IPS-11a (cell line): Measurements from ENCODE around the gene ATG2B.
"Not testable (repeated sequence)": the region's sequence is repeated elsewhere in the genome, so short reads cannot be mapped to it uniquely, and the experiment has no call there.

Experiments
- H3K4me3 ChIP-seq: one replicate; pipeline ENCODE4 v1.5.1; 2013; ENCODE audit warnings: low read depth, low read length, control low read depth

The ATG2B gene

DNA sequence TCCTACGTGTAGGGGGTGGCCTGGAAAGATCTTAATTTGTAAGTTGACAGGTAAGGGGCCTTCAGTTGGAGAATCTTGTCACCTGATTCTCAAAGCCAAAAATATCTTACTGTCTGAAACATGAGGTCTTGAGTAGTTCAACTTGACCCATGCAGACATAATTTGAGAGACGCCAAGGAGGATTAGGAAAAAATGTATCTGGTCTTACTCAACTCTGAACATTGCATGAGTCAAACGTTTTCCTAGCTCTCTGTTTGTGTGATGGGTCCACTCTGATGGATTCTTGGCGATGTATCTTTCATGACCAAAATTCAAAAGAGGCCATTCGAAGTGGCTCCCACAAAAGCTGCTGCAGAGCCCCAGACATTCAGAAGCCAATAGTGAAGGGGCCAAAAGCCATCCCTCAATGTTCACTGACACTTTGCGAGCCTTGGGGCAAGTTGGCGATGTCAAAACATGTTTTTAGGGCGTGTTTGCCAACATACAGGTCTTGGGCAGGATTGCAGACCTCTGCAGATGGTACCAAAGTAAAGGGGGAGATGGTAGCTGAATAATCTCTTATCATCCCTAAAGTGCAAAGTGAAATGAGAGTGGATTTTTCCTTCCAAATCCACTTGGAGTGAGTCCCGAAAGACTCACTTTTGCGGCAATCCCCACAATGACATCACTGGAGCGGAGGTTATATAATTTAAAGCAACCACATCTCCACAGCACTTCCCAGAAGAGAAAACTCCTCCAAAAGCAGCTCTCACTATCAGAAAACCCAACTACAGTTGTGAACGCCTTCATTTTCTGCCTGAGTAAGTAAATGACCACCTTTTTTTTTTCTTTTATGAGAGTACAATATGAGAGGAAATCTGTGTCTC lies 107.4 kb downstream of the ATG2B start, which contains the start of gene BDKRB1:
Gene BDKRB1, plus strand, starts transcription at position 710 of the 866 bp plus-strand sequence. CDS start 7,473 bp downstream, outside the sequence.
- no peak within 1 kb of the TSS for H3K4me3 ChIP-seq

DNA sequence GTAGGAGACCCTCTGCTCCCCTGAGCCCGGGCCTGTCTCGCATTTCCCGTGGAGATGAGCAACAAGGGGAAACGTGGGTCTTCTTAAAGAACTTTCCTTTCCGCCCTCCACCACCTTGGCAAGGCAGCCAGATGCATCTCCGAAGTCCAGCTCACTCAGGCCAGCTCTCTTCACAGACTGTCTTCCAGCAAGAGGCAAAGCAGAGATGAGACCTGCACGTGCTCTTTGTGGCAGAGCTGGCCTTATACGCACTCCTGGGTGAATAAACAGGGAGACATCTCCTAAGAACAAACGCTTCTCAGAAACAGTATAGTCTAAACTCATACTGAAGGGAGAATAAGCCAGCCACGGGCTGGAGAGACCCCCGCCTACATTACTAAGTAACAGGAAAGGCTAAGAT lies 108.5 kb downstream of the ATG2B start:
- H3K4me3 ChIP-seq: no peak overlapping the region

DNA sequence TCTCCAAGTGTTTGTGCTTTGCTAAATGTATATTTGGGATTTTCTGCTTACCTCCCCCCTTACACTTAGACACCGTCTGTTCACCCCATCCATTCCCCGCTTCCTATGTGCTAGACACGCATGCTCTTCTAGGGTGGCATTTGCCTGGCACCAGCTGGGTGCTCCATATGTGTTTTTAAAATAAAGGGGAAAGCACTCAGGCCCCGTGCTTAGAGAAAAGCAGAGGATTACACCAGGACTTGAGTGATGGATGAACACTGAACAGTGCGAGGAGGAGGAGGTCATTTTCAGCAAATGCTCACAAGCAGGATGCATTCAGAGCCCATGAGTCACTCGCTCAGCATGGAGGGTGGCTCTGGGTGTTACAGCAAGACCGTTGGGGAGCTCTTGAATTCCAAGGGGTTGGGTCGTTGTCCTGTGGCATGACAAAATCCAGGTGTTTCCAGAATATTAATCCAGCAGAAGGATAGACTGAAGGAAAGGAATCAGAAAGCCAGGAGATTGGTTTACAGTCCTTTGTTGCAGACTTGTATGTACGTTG lies 110.1 kb downstream of the ATG2B start:
- no peak overlapping the region for H3K4me3 ChIP-seq

DNA sequence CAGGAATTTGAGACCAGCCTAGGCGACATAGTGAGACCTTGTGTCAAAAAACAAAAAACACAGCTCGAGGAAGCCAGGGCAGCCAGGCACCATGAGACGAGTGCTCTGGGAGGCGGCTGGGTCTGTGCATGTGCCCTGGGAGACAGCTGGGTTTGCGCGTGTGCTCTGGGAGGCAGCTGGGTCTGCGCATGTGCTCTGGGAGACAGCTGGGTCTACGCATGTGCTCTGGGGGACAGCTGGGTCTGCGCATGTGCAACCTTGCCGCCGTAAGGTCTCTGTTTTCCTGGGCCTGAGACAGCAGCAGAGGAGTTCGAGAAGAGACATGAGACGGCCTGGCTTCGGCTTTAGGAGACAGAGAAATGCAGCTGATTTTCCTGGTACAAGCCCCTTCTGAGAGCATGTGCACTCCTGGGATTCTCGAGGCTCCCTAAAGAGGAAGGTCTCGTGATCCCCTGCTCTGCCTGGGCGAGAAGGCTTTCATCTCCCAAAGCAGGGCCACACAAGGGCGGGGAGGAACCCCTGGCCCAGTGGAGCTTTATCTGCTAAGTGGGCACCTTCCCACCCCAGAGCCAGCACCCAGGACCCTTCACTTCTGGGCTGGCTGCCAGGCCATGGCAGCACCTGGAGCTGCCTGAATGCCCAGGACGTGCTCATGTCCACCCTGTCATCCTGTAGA lies 110.7 kb downstream of the ATG2B start:
- H3K4me3 ChIP-seq: no peak overlapping the region

DNA sequence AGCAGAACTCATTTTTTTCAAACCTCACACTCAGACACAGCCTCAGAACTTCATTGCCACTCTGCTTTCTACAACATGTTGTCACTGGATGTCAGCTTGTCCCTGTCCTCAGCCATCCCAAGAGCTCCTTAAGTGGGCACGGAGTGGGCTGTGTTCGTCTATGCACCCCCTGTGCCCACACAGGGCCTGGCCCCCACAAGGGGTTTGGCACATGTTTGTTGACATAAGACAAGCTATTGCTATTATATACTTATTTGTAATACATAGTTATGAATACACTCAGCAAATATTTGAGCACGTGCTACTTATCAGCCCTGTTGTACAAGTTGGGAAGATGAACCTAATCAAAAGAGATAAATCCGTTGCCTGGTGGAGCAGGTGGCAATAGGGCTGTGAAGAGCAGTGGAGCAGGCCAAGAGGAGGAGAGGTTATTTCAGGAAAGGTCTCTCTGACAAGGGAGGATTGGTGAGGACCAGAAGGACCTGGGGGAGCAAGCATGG lies 111.4 kb downstream of the ATG2B start:
- H3K4me3 ChIP-seq: no peak overlapping the region

DNA sequence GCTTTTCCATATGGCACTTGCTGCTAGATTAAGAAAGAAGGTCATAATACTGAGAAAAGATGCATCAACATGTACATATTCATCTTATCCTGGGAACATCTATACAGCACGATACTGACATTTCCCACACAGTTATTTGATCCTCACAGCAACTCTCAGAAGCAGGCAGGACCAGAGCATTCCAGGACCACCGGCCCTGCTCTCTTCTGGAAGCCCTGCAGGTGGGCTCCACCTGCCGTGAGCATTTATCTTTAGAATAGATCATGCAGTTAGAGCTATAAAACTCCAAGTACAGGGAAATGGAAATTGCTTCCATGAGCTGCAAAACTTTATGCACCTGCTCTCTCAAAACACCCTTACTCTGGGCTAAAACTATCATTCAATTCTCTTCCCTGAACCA lies 112.7 kb downstream of the ATG2B start:
- H3K4me3 ChIP-seq: no peak overlapping the region

DNA sequence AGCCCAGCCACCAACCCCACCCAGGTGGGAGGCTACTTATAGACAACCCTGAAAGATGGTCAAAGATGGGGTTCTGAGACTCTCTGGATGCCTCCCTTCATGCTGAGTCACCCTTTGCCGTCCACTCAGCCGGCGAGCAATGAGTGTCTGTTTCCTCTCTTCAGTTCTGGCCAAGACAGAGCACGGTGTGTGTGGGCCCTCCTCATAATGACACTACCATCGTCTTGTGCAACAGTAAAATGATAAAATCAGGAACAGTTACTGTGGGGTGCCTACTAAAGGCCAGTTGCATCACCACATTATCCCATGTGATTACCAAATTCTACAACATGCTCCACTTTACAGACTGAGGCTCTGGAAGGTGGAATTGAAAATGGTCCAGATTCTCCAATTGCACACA lies 114.1 kb downstream of the ATG2B start:
- H3K4me3 ChIP-seq: no peak overlapping the region

DNA sequence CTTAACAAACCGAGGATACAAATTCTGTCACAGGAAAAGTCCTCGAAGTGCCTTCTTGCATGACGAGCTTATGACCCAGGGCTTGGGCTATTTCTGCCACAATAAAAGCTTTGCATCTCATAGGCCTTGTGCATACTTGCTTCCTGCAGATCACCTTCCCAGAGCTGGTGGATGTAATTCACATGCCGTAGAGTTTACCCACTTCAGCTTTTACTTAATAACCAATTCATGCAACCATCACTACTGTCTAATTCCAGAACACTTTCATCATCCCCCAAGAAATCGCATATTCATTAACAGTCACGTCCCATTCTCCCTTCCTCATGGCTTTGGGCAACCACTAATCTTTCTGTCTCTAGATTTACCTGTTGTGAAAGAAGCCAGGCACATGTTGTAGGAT lies 116.1 kb downstream of the ATG2B start:
- no peak overlapping the region for H3K4me3 ChIP-seq

DNA sequence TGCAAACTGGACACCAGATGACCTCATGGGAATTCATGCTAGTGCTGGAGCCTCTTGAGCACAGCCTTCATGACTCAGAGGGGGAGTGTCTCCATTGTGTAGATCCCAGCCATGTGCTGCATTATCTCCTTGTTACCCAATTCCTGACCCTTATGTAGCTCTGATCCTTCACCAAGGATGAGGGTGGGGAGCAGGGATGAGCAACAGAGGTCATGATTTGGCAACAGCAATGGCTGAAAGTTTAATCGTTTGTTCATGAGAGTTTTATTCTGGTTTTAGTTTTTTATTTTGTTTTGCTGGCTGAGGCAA lies 116.6 kb downstream of the ATG2B start:
- H3K4me3 ChIP-seq: no peak overlapping the region

DNA sequence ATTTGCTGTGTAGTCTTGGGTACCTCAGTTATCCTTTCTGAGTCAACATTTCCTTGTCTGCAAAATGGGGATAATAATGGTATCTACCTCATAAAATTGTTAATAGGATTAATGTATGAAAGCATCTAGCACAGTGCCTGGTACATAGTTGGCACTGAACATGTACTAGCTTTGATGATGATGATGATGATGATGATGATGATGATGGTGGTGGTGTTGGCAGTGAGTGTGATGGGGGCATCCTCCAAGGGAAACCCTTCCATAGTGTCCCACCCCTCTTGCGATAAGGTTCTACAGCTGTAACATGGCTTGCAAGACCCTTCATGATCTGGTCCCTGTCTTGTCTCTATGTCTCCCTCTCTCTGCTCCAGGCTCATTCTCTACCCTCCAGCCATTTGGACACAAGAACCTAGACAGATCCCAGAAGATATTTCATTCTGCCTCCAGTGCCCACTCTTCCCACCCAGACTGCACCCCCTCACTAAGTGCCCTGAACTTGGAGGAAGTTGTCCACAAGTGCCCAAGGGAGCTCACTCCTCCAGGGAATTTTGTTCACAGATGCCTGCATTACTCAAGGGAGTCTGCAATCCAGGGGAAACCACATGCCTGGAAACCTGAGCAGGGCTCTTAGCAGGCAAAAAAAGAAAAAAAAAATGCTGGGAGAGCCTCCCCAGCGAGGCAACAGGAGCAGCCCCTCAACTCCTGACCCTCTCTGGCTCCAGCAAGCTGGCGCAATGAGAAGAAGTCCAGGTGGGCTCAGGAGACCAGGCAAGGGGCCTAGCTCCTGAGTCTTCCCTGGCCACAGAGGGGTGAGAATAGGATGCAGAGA lies 117.2 kb downstream of the ATG2B start:
- H3K4me3 ChIP-seq: no peak overlapping the region

DNA sequence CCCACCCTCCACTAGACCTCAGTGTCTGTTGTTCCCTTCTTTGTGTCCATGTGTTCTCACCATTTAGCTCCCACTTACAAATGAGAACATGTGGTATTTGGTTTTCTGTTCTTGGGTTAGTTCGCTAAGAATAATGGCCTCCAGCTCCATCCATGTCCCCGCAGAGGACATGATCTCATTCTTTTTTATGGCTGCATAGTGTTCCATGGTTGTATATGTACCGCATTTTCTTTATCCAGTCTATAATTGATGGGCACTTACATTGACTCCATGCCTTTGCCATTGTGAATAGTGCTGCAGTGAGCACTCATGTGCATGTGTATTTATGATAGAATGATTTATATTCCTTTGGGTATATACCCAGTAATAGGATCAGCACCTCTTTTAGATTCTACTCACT lies 118.1 kb downstream of the ATG2B start:
- not testable (repeated sequence) for H3K4me3 ChIP-seq

DNA sequence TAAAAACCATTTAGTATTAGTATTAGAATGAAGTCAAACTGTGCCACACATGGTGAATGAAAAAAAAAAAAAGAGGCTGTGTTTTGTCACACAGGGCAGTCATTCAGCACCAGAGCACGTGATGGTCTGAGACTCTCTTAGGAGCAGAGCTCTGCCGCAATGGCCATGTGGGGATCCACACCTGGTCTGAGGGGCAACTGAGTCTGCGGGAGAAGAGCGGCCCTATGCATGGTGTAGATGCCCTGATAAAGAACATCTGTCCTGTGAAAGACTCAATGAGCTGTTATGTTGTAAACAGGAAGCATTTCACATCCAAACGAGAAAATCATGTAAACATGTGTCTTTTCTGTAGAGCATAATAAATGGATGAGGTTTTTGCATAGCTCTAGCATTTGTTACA lies 119.4 kb downstream of the ATG2B start:
- H3K4me3 ChIP-seq: no peak overlapping the region

DNA sequence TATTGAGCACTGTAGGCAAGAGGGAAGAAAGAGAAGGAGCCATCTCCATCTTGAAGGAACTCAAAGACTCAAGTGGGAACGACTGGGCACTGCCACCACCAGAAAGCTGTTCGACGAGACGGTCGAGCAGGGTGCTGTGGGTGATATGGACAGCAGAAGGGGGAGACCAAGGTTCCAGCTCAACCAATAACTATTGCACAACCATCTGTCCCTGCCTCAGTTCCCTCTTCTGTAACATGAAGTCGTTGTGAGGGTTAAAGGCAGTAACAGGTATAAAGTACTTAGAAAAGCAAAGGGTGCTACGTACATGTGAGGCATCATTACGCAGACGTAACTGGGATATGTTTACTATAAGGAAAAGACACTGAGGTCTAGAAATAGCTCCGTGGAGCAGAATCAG lies 121.0 kb downstream of the ATG2B start:
- H3K4me3 ChIP-seq: no peak overlapping the region

DNA sequence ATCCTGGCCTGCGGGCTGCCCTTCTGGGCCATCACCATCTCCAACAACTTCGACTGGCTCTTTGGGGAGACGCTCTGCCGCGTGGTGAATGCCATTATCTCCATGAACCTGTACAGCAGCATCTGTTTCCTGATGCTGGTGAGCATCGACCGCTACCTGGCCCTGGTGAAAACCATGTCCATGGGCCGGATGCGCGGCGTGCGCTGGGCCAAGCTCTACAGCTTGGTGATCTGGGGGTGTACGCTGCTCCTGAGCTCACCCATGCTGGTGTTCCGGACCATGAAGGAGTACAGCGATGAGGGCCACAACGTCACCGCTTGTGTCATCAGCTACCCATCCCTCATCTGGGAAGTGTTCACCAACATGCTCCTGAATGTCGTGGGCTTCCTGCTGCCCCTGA lies 122.5 kb downstream of the ATG2B start:
- H3K4me3 ChIP-seq: no peak overlapping the region

DNA sequence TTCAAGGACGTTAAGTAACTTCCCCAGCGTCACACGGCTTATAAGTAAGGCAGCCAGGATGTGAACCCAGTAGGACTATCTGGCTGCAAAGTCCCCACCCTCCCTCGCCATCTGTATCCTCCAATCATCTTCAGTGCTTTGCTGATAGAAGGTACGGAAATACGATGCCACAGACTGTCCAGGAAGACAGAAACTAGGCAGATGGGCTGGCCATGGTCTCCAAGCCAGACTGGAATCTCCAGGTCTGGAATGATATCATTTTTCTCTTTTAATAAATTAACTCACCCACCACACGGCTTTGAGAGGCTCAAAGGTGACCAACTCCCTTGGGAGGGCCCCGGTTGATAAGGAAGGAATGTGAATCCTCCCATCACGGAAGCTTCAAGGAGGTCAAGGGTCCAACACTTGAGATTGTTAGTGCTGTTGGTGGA lies 123.4 kb downstream of the ATG2B start:
- H3K4me3 ChIP-seq: no peak overlapping the region

DNA sequence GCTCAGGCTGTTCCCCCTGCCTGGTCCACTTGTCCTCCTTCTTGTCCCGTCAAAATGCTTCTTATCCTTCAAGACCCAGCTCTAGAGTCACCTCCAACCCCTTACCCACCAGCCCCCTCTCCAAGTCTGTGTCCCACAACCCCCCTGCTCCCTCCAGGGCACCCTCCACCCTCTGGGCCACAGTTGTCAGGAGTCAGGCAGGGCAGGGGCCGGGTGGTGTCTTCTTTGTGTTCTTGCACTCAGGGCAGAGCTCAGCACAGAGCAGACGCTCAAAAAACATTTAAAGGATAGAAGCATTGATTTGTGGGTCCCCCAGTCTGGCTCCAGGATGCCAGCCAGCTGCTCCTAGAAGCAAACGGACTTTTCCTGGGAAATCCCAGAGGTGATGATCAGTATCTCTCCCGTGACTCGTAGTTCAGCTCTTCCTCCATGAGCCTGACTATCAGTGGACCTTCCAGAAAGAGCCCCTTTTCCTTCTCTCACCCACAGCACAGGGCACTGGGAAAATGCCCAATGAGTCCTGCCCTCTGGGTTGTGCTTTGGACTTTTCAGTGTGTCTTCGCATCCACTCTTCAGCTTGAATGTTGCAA lies 124.4 kb downstream of the ATG2B start:
- no peak overlapping the region for H3K4me3 ChIP-seq

DNA sequence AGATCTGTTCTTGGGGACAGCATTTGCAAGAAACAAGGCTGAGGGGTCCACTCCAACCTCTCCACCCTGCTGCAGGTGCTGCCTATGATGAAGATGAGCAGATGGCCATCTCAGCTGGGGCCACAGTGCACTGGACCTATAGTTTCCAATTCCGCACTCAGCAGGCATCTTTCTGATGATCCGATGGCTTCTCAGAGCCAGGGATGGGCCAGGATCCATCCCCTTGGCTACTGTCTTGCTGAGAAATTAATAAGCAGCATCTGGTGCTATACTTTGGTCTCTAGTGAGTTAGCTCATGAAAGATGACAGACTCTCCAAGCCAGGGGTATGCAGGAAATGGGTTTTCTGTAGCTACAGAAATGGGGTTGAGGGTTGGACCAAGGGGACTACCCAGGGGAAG lies 125.5 kb downstream of the ATG2B start:
- H3K4me3 ChIP-seq: no peak overlapping the region

DNA sequence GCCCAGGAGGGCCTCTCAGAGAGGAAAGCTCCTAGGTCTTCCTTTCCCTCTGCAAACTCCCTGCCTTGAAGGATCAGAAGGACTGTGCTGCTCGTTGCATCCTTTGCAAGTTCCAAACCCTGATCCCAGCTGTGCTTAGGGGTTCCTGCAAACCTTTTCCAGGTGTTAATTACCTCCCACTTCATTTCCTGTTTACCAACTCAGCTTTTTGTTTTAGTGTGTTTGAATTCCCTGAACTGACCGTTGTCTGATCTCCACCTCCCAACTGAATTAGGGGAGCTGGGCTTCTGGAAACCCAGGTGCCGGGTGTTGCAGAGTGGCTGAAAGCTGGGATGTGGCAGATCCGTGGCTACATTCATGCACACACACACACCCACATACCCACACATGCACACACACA lies 127.7 kb downstream of the ATG2B start:
- H3K4me3 ChIP-seq: no peak overlapping the region

DNA sequence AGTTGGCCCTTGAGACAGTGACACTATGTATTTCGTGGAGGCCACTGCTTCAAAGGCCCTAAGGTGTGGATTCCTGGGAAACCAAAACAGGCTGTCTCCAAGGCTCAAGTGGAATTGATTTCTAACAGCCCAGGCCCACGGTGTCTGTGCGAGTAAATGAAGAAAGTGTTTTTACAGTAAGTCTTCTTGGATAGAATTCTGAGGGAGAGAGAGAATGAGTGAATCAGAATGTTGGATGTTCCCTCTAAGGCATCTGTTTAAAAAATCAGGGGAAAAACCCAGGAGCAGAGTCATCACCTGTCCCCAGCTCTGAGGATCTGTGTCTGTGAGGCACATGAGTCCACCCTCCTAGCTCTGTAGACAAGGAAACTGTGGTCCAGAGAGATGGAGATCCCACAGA lies 129.5 kb downstream of the ATG2B start:
- H3K4me3 ChIP-seq: no peak overlapping the region

DNA sequence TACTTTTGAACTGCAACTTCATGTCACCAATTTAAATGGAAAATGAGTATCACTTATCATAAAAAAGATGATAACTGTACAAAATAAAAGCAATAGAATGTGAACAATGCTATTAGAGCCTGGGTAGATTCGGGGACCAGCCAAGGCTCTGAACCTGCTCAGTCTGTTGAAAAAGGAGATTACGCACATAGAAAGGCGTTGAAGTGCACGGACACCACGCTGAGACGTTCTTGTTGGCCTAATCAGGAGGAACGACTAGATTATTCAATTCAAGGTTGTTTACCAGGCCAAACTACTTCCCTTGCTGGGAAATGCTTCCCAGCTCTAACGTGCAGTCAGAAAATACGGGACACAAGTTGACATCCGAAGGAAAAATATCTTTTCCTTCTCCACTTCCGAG lies 130.6 kb downstream of the ATG2B start:
- no peak overlapping the region for H3K4me3 ChIP-seq
